GM18502 (cell line): ENCODE measurements around the gene STUM.
"Not testable (repeated sequence)": the region's sequence is repeated elsewhere in the genome, so short reads cannot be mapped to it uniquely, and the experiment has no call there.

Experiments used
- ATAC-seq: cut with Tn5 transposase; IDR thresholded peaks from one replicate; pipeline ENCODE4 v1.9.1; 2021; ENCODE audit warnings: mild to moderate bottlenecking; ENCODE audit not compliant: unreplicated experiment, poor library complexity

STUM gene

DNA sequence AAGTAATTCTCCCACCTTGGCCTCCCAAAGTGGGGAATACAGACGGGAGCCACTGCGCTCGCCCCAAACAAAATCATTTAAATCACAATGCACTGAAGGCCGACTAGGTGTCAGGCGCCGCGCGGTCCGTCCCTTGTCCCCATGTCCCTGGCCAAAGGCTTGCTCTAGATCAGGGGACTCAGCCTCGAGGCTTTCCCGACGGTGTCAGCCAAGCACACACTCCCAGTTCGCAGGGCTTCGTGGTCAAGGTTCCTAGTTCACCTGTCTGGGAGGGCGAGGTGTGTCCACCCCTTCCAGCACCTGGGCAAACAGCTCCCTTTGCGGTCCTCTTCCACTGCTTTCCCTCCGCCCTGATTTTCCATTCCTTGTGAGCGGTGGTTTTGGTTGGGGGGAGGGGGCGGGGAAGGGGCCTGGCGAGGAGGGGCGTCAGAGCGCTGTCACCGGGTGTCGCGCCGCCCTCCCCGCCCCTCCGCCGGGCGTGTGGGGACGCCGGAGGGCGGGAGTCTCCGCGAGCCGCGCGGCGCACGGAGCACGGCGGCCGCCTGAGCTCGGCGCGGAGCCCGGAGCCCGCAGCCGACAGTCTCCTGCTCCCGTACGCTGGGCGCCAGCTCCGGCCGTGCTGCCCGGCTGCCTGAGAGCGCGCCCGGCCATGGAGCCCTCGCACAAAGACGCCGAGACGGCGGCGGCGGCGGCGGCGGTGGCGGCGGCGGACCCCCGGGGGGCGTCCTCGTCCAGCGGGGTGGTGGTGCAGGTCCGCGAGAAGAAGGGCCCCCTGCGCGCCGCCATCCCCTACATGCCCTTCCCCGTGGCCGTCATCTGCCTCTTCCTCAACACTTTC, at the start of gene STUM:
TSS of gene STUM (plus strand) at position 509 of the 838 bp plus-strand sequence. CDS start at position 650, 141 bp downstream.
- ATAC-seq: no peak

DNA sequence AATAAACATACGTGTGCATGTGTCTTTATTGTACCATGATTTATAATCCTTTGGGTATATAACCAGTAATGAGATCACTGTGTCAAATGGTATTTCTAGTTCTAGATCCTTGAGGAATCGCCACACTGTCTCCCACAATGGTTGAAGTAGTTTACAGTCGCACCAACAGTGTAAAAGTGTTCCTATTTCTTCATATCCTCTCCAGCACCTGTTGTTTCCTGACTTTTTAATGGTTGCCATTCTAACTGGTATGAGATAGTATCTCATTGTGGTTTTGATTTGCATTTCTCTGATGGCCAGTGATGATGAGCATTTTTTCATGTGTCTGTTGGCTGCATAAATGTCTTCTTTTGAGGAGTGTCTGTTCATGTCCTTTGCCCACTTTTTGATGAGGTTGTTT, 48.9 kb upstream of the STUM start:
- not testable (repeated sequence) for ATAC-seq

DNA sequence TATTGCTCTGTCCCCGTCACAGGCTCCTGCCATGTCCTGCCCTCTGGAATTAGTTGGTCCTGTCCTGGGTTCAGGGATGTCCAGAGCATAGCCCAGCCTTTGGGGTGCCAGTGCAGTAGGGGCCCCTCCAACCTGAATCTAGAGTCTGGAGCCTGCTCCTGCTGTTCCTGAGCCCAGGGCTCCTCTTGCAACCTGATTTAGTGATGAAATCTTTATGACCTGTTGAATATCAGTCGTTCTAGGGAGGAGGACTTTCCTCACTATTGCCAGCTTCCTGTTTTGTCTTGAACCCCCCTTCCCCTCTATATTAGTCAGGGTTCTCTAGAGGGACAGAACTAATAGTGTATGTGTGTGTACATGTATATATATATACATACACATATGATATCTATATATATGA, 42.5 kb upstream of the STUM start:
- ATAC-seq: no peak

DNA sequence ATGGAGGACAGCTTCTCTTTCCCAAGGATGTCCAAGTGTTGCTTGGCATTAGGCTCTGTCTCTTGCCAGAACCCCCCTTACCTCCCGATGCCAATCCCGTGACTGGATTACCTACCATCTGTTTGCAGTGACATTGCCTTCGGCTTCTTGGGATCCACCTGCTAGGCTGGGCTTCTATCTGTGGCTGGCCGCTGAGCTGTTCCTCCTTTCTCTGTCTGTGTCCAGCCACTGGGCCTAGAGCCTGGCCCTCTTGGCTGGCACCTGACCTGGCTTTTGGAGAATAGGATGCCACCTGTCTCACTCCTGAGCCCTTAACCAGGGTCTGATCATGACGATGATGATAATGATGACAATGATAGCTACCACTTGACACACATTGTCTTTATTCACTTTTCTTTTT, 41.6 kb upstream of the STUM start:
- ATAC-seq: no peak

DNA sequence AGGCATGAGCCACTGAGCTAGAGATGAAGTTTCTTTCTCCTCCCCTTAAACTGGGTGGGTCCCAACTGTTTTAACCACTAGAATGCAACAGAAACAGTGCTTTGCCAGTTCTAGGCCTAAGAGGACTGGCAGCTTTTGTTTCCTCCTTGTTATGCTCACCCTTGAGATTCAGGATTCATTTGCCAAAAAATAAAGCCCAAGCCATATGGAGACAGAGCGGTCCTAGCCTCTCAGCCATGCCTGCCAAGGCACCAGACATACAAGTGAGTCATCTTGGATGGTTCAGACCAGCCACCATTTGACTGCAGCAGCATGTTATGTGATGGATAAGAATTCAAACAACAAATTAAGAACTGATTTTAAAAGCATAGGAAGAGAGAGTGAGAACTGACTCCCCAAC, 38.1 kb upstream of the STUM start:
- no peak for ATAC-seq

DNA sequence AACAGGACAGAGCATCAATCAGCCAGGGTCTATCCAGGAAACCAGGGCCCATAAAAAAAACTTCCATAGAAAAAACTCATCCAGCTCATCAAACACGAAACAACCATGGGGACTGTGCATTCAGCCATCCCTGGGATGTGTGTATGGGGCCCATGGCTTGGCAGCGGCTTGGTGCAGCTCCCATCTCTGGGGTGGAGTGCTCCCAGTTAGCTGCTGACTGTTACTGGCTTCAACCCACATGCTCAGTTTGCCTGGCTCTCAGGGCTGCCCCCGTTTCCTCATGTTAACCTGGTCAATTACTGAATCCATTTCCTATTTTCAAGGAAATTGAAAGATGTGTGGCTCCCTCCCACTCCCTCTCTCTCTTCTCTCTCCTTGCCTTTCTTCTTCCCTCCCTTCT, 37.3 kb upstream of the STUM start:
- no peak for ATAC-seq

GRCh38 chr1:226512076-226512728, 36.4 kb upstream of the STUM start:
- no peak for ATAC-seq

- no peak for ATAC-seq
These were observed 30.2 kb upstream of the STUM start for GRCh38 chr1:226518375-226518774.

GRCh38 chr1:226519135-226519534, 29.4 kb upstream of the STUM start:
- ATAC-seq: no peak

DNA sequence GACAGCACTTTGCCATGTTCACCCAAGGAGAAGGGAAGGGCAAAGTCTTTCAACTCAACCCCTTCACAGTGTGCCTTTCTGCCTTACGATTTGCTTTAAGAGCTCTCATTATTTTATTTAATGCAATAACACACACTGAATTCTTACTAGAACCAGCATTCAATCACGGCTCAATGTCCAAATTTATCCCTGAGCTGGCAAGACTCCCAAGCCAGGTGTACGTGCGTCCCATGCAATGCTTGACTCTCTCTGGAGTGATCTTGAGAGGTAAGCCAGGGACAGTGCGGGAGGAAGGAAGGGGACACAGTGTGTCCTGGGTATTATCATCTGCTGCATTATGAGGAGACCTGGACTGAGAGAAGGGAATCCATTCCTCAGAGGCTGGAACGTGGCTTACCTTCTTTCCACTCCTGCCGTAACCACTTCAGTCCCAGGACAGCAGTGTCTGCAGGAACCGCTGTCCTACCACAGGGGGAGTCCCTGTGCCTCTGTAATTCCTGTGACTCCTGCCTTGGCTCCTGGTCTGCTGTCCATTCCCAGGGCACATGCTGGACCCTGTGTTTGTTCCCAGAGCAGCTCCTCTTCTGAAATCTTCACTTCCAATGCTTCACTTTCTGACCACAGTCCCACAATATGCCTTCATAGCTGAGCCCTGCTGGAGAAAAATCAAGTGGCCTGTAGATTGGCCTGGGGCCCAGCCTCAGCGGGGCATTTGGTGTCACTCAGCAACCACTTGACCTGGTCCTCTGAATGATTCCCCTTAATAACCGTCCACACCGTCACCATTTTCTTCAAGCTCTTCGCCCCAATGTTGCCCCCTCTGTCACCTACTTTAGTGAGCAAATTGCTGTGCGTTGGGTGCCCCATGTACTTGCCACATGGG, 28.6 kb upstream of the STUM start:
- ATAC-seq: no peak

GRCh38 chr1:226520640-226521355, 27.8 kb upstream of the STUM start:
- ATAC-seq: no peak

DNA sequence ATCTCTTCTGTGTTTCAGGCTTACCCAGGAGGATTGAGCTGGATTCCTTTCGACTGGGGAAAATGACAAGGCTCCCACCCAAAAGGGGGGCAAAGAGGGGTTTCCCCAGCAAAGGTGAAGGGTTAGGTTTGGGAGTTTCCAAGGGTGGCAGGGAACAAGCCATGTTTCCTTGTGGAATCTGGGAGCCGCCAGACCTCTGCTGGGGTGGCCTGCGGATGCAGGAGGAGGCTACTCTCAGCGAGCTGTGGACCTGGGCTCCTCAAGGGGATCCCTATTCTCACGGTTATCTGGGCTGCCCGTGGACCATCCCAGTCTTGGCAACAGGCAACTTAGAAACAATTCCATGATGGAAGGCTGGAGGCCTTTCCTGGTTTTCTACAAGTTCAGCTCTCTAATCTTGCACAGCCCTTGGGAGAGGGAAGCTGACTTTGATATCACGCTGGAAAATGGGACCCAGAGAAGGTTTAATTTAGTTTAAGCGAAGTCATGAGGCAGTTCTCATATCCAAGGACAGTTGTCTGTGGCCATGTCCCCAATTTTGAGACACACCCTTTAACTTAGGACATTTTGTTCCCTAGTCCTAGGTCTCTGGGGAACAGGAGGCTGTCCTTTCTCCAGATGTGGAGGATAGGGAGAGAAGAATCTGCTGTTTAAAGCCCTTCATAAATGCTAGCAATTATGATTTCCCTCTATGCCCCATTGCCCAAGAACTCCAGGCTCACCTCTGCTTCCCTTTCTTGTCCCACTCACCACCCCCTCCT, 24.7 kb upstream of the STUM start:
- no peak for ATAC-seq

- no peak for ATAC-seq
These were observed 24.0 kb upstream of the STUM start for GRCh38 chr1:226524547-226524946.

DNA sequence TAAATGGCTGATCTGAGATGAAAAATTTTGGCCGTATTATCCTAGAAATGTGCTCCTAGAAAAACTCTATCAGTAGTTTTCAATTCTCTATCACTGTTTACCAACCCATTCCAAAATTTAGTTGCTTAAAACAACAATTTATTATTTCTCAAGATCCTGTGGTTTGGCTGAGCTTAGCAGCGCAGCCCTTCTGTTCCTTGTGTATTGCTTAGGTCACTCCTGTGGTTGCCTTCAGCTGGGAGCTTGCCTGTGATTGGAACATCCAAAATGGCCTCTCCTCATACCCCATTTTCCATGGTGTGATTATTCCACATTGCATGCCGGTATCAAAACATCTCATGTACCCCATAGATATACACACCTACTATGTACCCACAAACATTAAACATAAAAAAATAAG, 22.8 kb upstream of the STUM start:
- ATAC-seq: no peak

- no peak for ATAC-seq
These were observed 21.6 kb upstream of the STUM start for GRCh38 chr1:226526801-226527595.

DNA sequence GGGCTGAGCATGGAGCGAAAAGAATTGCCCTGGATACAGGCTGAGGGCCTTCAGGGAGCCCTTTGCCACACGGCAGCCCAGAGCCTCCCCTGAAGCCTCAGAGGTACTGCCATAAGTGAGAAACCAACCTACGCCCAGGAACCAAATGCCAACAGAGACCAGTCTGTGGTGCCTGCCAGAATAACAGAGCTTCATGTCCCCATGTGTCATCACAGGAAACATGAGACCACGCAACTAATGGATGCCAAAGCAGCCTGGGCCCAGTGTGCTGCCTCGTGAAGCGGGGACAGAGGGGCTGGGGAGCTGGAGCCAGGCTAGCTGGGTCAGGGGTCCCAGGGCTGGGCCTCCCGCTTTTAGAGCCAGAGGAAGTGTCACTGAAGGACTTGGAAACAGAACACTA, 18.7 kb upstream of the STUM start:
- ATAC-seq: no peak

DNA sequence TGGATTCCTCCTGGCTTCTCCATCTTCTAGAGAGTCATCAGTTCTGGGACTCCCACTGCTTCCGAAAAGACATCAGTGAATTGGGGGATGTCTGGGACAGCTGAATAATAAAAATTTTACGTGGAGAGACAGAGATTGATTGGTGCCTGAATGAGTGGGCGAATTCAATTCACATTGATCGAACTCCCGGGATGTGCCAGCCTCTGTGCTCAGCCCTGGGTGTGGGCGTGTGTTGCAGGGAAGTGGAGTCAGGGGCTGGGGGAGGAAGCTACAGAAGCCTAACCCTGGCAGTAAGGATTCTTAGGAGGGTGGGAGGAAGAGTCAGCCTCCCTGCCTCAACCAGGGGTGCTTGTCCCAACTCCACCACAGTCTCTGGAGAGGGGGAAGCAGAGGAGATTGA, 18.0 kb upstream of the STUM start:
- ATAC-seq: no peak

GRCh38 chr1:226531360-226532093, 17.0 kb upstream of the STUM start:
- no peak for ATAC-seq
